T1000 (cell line): ENCODE data around the gene RAPGEFL1.
"Not testable (repeated sequence)": the region's sequence is repeated elsewhere in the genome, so short reads cannot be mapped to it uniquely, and the experiment has no call there.

Source experiments
- DNase-seq: peaks from one replicate; lab custom pipeline; 2025; ENCODE audit warnings: mixed read lengths; lab: John Stamatoyannopoulos, UW

The RAPGEFL1 gene

DNA sequence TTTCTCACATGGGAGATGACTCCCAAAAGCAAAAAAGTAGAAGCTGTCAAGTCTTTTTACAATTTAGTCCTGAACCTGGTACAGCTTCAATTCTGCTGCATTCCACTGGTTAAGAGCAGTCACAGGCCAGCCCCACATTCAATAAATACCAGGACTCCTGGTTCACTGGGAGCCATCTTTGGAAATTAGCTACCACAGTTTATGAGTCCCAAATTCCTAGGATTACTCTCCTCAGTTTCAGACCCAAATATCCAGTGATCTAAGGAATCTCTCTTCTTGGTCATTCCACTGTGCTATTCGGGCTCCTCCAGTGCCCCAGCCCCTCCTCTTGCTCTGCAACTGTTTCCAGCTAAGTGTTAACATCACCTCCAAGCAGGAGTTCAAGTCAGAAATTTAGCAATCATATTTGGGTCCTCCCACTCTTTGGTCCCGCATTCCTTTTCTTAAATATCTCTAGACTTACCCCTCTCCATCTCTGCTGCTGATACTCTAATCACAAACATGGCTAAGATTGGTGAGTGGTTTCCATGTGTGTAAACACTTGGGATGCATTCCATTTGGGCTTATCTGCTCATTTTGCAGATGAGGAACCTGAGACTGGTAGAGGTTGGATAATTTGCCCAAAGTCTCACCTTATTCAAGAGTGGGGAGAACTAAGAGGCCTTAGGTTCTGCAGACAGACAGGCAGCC is 32.3 kb downstream of the RAPGEFL1 start:
- no peak for DNase-seq

DNA sequence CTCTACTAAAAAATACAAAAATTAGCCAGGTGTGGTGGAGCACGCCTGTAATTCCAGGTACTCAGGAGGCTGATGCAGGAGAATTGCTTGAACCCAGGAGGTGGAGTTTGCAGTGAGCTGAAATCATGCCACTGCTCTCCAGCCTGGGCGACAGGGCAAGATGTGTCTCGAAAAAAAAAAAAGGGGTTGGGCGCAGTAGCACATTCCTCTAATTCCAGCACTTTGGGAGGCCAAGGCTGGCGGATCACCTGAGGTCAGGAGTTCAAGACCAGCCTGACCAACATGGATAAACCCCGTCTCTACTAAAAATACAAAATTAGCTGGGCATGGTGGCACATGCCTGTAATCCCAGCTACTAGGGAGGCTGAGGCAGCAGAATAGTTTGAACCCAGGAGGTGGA is 36.6 kb downstream of the RAPGEFL1 start:
- not testable (repeated sequence) for DNase-seq

- DNase-seq, result no peak
Observed at GRCh38 chr17:40218006-40218739, 40.9 kb downstream of the RAPGEFL1 start.

DNA sequence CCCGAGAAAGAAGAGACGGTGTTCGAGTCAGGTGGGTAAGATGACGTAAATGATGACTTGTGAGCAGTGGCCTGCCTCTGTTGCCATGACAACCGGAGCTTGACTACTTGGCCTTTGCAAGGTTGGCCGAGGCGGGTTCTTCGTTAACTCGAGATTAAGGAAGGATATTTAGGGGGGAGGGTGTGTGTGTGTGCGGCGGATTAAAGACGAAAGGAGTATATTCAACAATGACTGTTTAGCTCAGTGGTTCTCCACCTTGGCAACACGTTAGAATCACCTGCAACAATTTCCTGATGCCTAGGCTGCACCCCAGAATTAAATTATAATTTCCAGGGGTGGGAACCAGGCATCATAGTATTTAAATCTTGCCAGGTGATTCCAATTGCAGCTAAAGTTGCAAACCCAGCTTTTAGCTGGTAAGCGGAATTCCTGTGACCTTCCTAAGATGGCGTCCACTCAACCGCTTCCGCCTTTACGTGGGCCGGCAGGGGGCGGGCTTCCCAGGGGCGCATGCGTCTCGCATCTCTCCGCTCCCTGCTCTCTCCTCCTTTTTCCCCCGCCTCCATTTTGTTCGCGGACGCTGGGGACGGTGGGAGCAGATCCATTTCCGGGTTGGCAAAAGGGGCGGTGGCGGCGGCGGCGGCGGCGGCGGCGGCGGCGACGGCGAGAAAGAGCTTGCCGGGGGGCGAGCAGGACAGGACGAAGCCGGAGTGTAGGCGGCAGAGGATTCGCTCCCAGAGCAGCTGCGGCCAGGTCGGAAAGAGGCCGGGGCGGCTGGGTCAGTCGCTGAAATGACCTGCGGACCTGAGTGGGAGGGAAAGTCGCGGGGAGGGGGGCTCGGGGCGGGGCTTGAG is 41.7 kb downstream of the RAPGEFL1 start, which contains the start of gene WIPF2:
TSS of gene WIPF2 (plus strand) at position 565 of the 854 bp plus-strand sequence. CDS start 37,156 bp downstream, outside the sequence.
- DNase-seq, result peak; percentile 96

DNA sequence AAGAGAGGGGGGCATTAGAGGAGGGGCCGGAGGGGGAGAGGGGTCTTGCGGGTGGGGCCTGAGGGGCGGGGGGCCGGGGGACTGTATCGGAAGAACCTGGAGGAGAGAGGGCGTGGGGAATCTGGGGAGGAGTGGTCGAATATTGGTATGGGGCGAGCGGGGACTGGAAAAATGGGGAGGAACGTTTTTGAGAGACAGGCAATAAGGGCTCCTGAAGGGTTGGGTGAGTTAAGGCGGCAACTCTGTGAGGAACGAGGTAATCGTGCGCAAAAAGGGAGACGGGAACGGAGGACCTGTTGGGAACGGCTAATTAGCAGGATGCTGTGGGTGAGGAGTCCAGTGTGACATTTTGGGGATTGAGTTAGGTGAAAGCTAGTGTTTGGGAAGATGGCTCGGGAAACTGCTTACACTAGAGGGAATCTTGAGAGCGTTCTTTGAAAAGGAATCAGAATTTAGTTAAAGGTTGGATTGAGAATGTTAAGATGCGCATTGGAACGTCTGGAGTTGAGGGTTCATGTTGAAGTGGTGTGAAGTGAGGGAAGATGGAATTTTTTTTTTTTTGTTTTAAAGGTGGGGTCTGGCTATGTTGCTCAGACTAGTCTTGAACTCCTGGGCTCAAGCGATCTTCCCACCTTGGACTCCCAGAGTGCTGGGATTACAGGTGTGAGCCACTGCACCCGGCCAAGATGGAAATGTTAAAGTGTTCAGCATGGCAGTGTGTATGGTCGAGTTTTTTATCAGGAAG is 42.5 kb downstream of the RAPGEFL1 start:
- peak; percentile 57 for DNase-seq

DNA sequence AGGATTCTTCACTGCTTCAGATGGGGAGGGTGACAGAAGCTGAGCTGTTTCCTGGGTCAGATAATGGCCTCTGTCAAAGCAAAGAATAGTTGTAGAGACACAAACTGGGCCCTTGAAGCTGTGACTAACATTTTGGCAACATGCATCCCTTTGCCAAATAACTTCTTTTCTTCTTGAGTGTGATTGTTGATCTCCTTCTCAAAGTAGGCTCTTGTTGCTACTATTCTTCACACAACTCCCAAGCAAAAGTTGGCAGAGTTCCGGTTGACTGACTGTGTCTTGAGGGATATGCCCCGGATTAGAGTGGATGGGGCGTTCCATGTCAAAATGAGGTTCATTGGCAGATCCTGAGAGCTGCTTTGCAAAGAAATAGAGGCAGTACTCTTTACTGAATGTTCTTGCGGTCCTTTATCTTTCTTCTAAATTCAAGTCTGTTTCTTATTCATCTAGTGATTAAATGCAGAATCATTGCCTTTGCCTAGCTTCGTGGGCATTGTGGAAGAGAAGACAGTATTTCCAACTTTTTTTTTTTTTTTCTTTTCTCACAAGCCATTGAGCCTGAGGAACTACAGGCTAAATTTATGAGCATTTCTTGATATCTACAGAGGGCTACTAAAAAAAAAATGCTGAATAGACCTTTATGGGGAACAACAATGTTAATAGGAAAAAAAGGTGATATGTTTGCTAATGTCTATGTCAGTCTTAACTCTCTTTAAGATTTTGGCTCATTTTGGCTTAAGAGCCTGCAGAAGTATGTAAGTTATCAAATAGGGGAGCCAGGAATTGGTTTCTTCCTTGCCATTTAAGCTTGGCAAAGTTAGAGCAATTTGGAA is 47.7 kb downstream of the RAPGEFL1 start:
- DNase-seq, result no peak

- DNase-seq, result not testable (repeated sequence)
Observed at GRCh38 chr17:40229146-40229545, 51.9 kb downstream of the RAPGEFL1 start.

GRCh38 chr17:40230670-40231069 is 53.4 kb downstream of the RAPGEFL1 start:
- DNase-seq, result no peak

- DNase-seq, result not testable (repeated sequence)
Observed at GRCh38 chr17:40231928-40232327, 54.7 kb downstream of the RAPGEFL1 start.

DNA sequence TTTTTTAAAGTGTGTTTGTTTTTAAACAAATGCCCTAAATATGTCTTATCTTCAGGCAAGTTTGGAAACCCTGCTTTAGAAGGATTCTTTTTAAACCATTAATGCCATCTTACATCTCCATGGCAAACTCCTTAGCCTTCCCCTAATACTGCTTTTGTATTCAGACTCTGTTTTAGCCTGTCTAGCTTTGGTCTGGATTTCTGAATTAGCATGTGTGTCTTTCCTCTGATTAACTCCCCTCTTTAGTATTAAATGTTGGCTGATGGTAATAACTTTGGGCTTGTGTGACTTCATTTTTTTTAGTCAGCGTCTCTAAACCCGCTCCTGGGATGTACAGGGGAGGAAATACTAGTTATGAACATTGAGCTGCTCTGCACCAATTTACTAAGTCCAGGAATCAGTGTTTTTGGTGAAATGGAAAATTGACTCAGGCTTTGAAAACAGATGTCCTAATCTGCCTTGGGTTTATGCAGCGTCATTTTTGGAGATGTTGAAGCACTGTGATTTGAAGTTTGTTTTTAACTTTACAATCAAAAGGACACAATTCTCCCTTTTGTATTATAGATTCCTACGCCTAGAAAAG is 64.1 kb downstream of the RAPGEFL1 start:
- no peak for DNase-seq

- DNase-seq, result no peak
Observed at GRCh38 chr17:40242774-40243173, 65.5 kb downstream of the RAPGEFL1 start.

DNA sequence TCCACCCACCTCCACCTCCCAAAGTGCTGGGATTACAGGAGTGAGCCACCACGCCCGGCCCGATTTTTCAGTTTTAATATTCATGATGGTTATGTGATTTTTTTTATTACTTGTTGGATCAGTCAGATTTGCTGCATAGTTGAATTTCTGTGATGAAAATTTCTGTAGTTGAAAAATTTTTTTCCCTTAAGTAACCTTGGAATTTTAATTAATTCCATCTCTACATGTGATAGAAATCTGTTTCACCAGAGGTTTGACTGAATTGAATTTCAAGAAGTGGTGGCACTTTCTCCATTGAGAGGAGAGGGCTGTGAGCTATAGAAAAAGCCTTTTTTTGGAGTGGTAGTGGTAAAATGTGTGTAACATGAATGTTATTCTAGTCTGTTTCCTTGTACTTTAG is 66.5 kb downstream of the RAPGEFL1 start:
- DNase-seq, result no peak

DNA sequence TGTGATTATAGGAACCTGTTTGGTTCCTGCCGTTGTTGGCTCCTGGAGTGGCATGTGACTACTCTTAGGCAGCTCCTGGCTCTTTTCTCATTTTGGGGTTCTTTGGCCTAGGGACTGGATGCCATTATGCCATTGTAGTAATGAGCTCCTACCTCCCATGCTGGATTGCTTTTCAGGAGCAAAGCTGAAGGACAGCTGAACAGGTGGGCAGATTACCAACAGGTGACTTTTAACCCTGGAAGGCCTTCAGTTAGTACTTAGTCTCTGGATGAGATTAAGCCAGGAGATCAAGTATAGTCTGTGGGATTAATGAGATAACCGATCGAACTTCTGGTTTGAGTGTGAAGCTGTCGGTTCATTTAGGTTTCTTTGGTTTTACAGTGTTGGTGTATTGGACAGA is 67.0 kb downstream of the RAPGEFL1 start:
- DNase-seq, result no peak
